Activated CD4-positive, alpha-beta T cell treated with anti-CD3 and anti-CD28 coated beads, Interleukin-2, amount 50 U/mL, for 4 hours (primary cell): ENCODE results near the gene MTUS2.

Experiments used
- DNase-seq, 2 experiments: peaks; one replicate each; pipeline ENCODE4 v3.0.0-alpha.2; 2020

Gene MTUS2

GRCh38 chr13:28820099-28821051, at the start of gene MTUS2:
Gene MTUS2 (plus strand): TSS chr13:28820339.
- peak; percentile 35 to 50 for DNase-seq

GRCh38 chr13:28778308-28779215, 41.6 kb upstream of the MTUS2 start:
- no peak for DNase-seq

GRCh38 chr13:28792992-28793391, 27.1 kb upstream of the MTUS2 start:
- no peak for DNase-seq

GRCh38 chr13:28794396-28794795, 25.7 kb upstream of the MTUS2 start:
- DNase-seq = no peak

GRCh38 chr13:28796938-28797257, 23.2 kb upstream of the MTUS2 start:
- no peak for DNase-seq

GRCh38 chr13:28805193-28805819, 14.8 kb upstream of the MTUS2 start:
- DNase-seq = peak in 1 of 2 experiments; percentile 11

- DNase-seq = no peak
Observed at GRCh38 chr13:28817204-28817603, 2.9 kb upstream of the MTUS2 start.

GRCh38 chr13:28819046-28819730, 951 bp upstream of the MTUS2 start:
- DNase-seq = no peak

- peak; percentile 8 to 27 for DNase-seq
Observed at GRCh38 chr13:28819735-28820098, 422 bp upstream of the MTUS2 start.

- no peak for DNase-seq
Observed at GRCh38 chr13:28822151-28822550, 2.0 kb downstream of the MTUS2 start.

- DNase-seq = no peak
Observed at GRCh38 chr13:28822801-28823200, 2.7 kb downstream of the MTUS2 start.

- DNase-seq = no peak
Observed at GRCh38 chr13:28825379-28825778, 5.2 kb downstream of the MTUS2 start.

GRCh38 chr13:28826368-28826767, 6.2 kb downstream of the MTUS2 start:
- DNase-seq = no peak

GRCh38 chr13:28830580-28830979, 10.4 kb downstream of the MTUS2 start:
- no peak for DNase-seq

- no peak for DNase-seq
Observed at GRCh38 chr13:28831117-28831516, 11.0 kb downstream of the MTUS2 start.

GRCh38 chr13:28837111-28837510, 17.0 kb downstream of the MTUS2 start:
- no peak for DNase-seq

GRCh38 chr13:28843639-28844038, 23.5 kb downstream of the MTUS2 start:
- DNase-seq = no peak

- no peak for DNase-seq
Observed at GRCh38 chr13:28849441-28849840, 29.3 kb downstream of the MTUS2 start.

- DNase-seq = no peak
Observed at GRCh38 chr13:28850226-28850625, 30.1 kb downstream of the MTUS2 start.

- DNase-seq = no peak
Observed at GRCh38 chr13:28851422-28851821, 31.3 kb downstream of the MTUS2 start.

GRCh38 chr13:28854657-28855056, 34.5 kb downstream of the MTUS2 start:
- no peak for DNase-seq

- DNase-seq = no peak
Observed at GRCh38 chr13:28856287-28856686, 36.1 kb downstream of the MTUS2 start.

- DNase-seq = no peak
Observed at GRCh38 chr13:28859069-28859468, 38.9 kb downstream of the MTUS2 start.
